Activated T-cell treated with anti-CD3 and anti-CD28 coated beads, Interleukin-2, amount 50 U/mL, for 48 hours (primary cell): ENCODE measurements around the gene VNN1.

Experiments used
- DNase-seq, 2 experiments: peaks; one replicate each; pipeline ENCODE4 v3.0.0-alpha.2; 2020

VNN1 gene

GRCh38 chr6:132713352-132714134, at the start of gene VNN1:
Gene VNN1, minus strand, starts transcription at chr6:132714055. Its CDS starts 20 bp downstream, at chr6:132714035.
- DNase-seq, result no peak

GRCh38 chr6:132763269-132763668, 49.4 kb upstream of the VNN1 start:
- DNase-seq, result peak; percentile 43 to 46

GRCh38 chr6:132760256-132760655, 46.4 kb upstream of the VNN1 start:
- no peak for DNase-seq

- no peak for DNase-seq
Observed at GRCh38 chr6:132758689-132759088, 44.8 kb upstream of the VNN1 start.

GRCh38 chr6:132752255-132752654, 38.4 kb upstream of the VNN1 start:
- DNase-seq, result no peak

GRCh38 chr6:132751828-132752227, 38.0 kb upstream of the VNN1 start:
- no peak for DNase-seq

GRCh38 chr6:132751306-132751705, 37.5 kb upstream of the VNN1 start:
- DNase-seq, result no peak

GRCh38 chr6:132750455-132751248, 36.8 kb upstream of the VNN1 start:
- no peak for DNase-seq

- no peak for DNase-seq
Observed at GRCh38 chr6:132749111-132749510, 35.3 kb upstream of the VNN1 start.

GRCh38 chr6:132748446-132748845, 34.6 kb upstream of the VNN1 start:
- no peak for DNase-seq

GRCh38 chr6:132746048-132746447, 32.2 kb upstream of the VNN1 start:
- DNase-seq, result no peak

- DNase-seq, result no peak
Observed at GRCh38 chr6:132742495-132742894, 28.6 kb upstream of the VNN1 start.

- no peak for DNase-seq
Observed at GRCh38 chr6:132741281-132741680, 27.4 kb upstream of the VNN1 start.

- no peak for DNase-seq
Observed at GRCh38 chr6:132736239-132736638, 22.4 kb upstream of the VNN1 start.

GRCh38 chr6:132734694-132735236, 20.9 kb upstream of the VNN1 start:
- DNase-seq, result no peak

GRCh38 chr6:132733814-132734213, 20.0 kb upstream of the VNN1 start:
- DNase-seq, result no peak

GRCh38 chr6:132733283-132733682, 19.4 kb upstream of the VNN1 start:
- DNase-seq, result no peak

- DNase-seq, result no peak
Observed at GRCh38 chr6:132731086-132731485, 17.2 kb upstream of the VNN1 start.

- DNase-seq, result no peak
Observed at GRCh38 chr6:132730560-132730959, 16.7 kb upstream of the VNN1 start.

- no peak for DNase-seq
Observed at GRCh38 chr6:132728616-132729015, 14.8 kb upstream of the VNN1 start.

- DNase-seq, result no peak
Observed at GRCh38 chr6:132726608-132726975, 12.7 kb upstream of the VNN1 start.

- no peak for DNase-seq
Observed at GRCh38 chr6:132725947-132726607, 12.2 kb upstream of the VNN1 start.

GRCh38 chr6:132725471-132725870, 11.6 kb upstream of the VNN1 start:
- no peak for DNase-seq
